Iris pigment epithelial cell (primary cell): ENCODE results near the gene CCNB1.
"Not testable (repeated sequence)": the region's sequence is repeated elsewhere in the genome, so short reads cannot be mapped to it uniquely, and the experiment has no call there.

Source experiments
- DNase-seq: peaks from one replicate; pipeline ENCODE4 v3.0.0-alpha.2; 2011; ENCODE audit warnings: low read depth

CCNB1 gene

GRCh38 chr5:69184621-69185020, 17.7 kb downstream of the CCNB1 start:
- no peak for DNase-seq

- no peak for DNase-seq
These were observed 20.4 kb downstream of the CCNB1 start for GRCh38 chr5:69187342-69187741.

- DNase-seq, result no peak
These were observed 21.8 kb downstream of the CCNB1 start for GRCh38 chr5:69188811-69189161.

GRCh38 chr5:69189162-69190086, 22.5 kb downstream of the CCNB1 start, which contains the start of gene CENPH:
Gene CENPH, plus strand, starts transcription at chr5:69189583. Its CDS starts 52 bp downstream, at chr5:69189635.
- DNase-seq, result peak; percentile 89

- peak; percentile 32 for DNase-seq
These were observed 35.5 kb downstream of the CCNB1 start for GRCh38 chr5:69202497-69202896.

GRCh38 chr5:69206528-69207190, 39.7 kb downstream of the CCNB1 start:
- peak; percentile 50 for DNase-seq

GRCh38 chr5:69209602-69210001, 42.7 kb downstream of the CCNB1 start:
- peak; percentile 63 for DNase-seq

GRCh38 chr5:69211200-69211599, 44.2 kb downstream of the CCNB1 start:
- DNase-seq, result no peak

- no peak for DNase-seq
These were observed 45.1 kb downstream of the CCNB1 start for GRCh38 chr5:69212022-69212421.

- DNase-seq, result peak; percentile 75
These were observed 46.7 kb downstream of the CCNB1 start for GRCh38 chr5:69213513-69214215.

- DNase-seq, result no peak
These were observed 50.2 kb downstream of the CCNB1 start for GRCh38 chr5:69217151-69217511.

GRCh38 chr5:69217548-69218526, 50.9 kb downstream of the CCNB1 start:
- peak; percentile 95 for DNase-seq

GRCh38 chr5:69219939-69220338, 53.0 kb downstream of the CCNB1 start:
- DNase-seq, result no peak

GRCh38 chr5:69220371-69220770, 53.4 kb downstream of the CCNB1 start:
- DNase-seq, result not testable (repeated sequence)

- not testable (repeated sequence) for DNase-seq
These were observed 53.9 kb downstream of the CCNB1 start for GRCh38 chr5:69220833-69221232.

GRCh38 chr5:69224520-69224919, 57.6 kb downstream of the CCNB1 start:
- no peak for DNase-seq

- no peak for DNase-seq
These were observed 58.9 kb downstream of the CCNB1 start for GRCh38 chr5:69225860-69226259.
